HEK293 (cell line): Measurements from ENCODE around the gene GPR39.

Source experiments
- CTCF ChIA-PET: fragments of 350-600 bp; formaldehyde crosslinking; extraction: SDS; loops from one replicate; lab custom pipeline; 2021; ENCODE audit warnings: antibody characterized with exemption; lab: Yijun Ruan, JAX
- POLR2A ChIA-PET: fragments of 300-600 bp; formaldehyde crosslinking; extraction: SDS; loops from one replicate; lab custom pipeline; 2020; ENCODE audit warnings: antibody characterized with exemption, inconsistent platforms; lab: Yijun Ruan, JAX
- H3K27ac ChIP-seq: fragments of 200-500 bp; sonication (Bioruptor generic); 2 replicates; pipeline ENCODE4 v1.5.1; 2014; ENCODE audit warnings: low read depth, low read length, control low read depth, inconsistent platforms; ENCODE audit errors: extremely low read depth
- H3K36me3 ChIP-seq, 2 experiments: fragments of 200-500 bp in 1 of 2; sonication (Bioruptor generic) in 1 of 2; 1 replicate in 1 of 2; 2 replicates in 1 of 2; pipeline ENCODE4 v1.5.1; 2014 to 2017; ENCODE audit warnings: inconsistent platforms in 2 of 2, low read length in 2 of 2; ENCODE audit not compliant: control insufficient read depth in 2 of 2, insufficient read depth in 1 of 2
- H3K4me1 ChIP-seq: fragments of 200-500 bp; sonication (Bioruptor generic); 2 replicates; pipeline ENCODE4 v1.5.1; 2014; ENCODE audit warnings: mild to moderate bottlenecking, low read length, inconsistent platforms; ENCODE audit not compliant: control insufficient read depth, insufficient read depth
- H3K4me3 ChIP-seq: 2 replicates; pipeline ENCODE4 v1.5.1; 2011; ENCODE audit warnings: low read depth, mild to moderate bottlenecking, control low read depth, low read length, moderate library complexity
- H3K9me3 ChIP-seq: fragments of 200-500 bp; sonication (Bioruptor generic); 2 replicates; pipeline ENCODE4 v1.5.1; 2014; ENCODE audit warnings: low read depth, low read length, inconsistent platforms; ENCODE audit not compliant: control insufficient read depth, insufficient read depth
- CTCF ChIP-seq: fragments of 450-650 bp; formaldehyde crosslinking; IDR thresholded peaks from 2 replicates; pipeline ENCODE4 v1.5.1; 2016; ENCODE audit warnings: missing biosample characterization, missing genetic modification characterization
- EGR2 ChIP-seq: fragments of 450-650 bp; formaldehyde crosslinking; IDR thresholded peaks from 2 replicates; pipeline ENCODE4 v1.5.1; 2016; ENCODE audit warnings: low read depth, missing biosample characterization, missing genetic modification characterization
- HOXA7 ChIP-seq: sonication (generic); formaldehyde crosslinking; IDR thresholded peaks from 2 replicates; pipeline ENCODE4 v1.8.1; 2022; ENCODE audit warnings: missing genetic modification reagents, borderline replicate concordance
- KLF10 ChIP-seq: fragments of 450-650 bp; IDR thresholded peaks from 2 replicates; pipeline ENCODE4 v1.5.1; 2018; ENCODE audit warnings: missing biosample characterization, mild to moderate bottlenecking, missing genetic modification characterization
- OSR2 ChIP-seq: fragments of 450-650 bp; formaldehyde crosslinking; IDR thresholded peaks from 2 replicates; pipeline ENCODE4 v1.5.1; 2016; ENCODE audit warnings: missing biosample characterization, missing genetic modification characterization
- PRDM10 ChIP-seq: fragments of 450-650 bp; formaldehyde crosslinking; IDR thresholded peaks from 2 replicates; pipeline ENCODE4 v1.5.1; 2016; ENCODE audit warnings: missing biosample characterization, missing genetic modification characterization
- SCRT2 ChIP-seq: fragments of 450-650 bp; formaldehyde crosslinking; IDR thresholded peaks from 2 replicates; pipeline ENCODE4 v1.5.1; 2016; ENCODE audit warnings: missing biosample characterization, missing genetic modification characterization
- ZBTB21 ChIP-seq: fragments of 450-650 bp; formaldehyde crosslinking; IDR thresholded peaks from 2 replicates; pipeline ENCODE4 v1.5.1; 2017; ENCODE audit warnings: missing biosample characterization, missing genetic modification characterization
- ZFP41 ChIP-seq: fragments of 450-650 bp; formaldehyde crosslinking; IDR thresholded peaks from 2 replicates; pipeline ENCODE4 v1.5.1; 2016; ENCODE audit warnings: missing biosample characterization, missing genetic modification characterization, borderline replicate concordance
- ZNF223 ChIP-seq: fragments of 450-650 bp; formaldehyde crosslinking; IDR thresholded peaks from 2 replicates; pipeline ENCODE4 v1.5.1; 2016; ENCODE audit warnings: missing biosample characterization, missing genetic modification characterization
- ZNF280C ChIP-seq: fragments of 450-650 bp; formaldehyde crosslinking; IDR thresholded peaks from 2 replicates; pipeline ENCODE4 v1.5.1; 2016; ENCODE audit warnings: missing biosample characterization, missing genetic modification characterization
- ZNF37A ChIP-seq: fragments of 450-650 bp; IDR thresholded peaks from 2 replicates; pipeline ENCODE4 v1.5.1; 2018; ENCODE audit warnings: missing biosample characterization, missing genetic modification characterization
- ZNF433 ChIP-seq: fragments of 450-650 bp; formaldehyde crosslinking; IDR thresholded peaks from 2 replicates; pipeline ENCODE4 v1.5.1; 2016; ENCODE audit warnings: missing biosample characterization, missing genetic modification characterization, low read depth
- ZNF544 ChIP-seq: fragments of 450-650 bp; formaldehyde crosslinking; IDR thresholded peaks from 2 replicates; pipeline ENCODE4 v1.5.0; 2017; ENCODE audit warnings: missing biosample characterization, missing genetic modification characterization
- ZNF645 ChIP-seq: fragments of 450-650 bp; formaldehyde crosslinking; IDR thresholded peaks from 2 replicates; pipeline ENCODE4; 2016; ENCODE audit warnings: missing biosample characterization, missing genetic modification characterization
- ZNF792 ChIP-seq: fragments of 450-650 bp; formaldehyde crosslinking; IDR thresholded peaks from 2 replicates; pipeline ENCODE4 v1.5.1; 2016; ENCODE audit warnings: missing biosample characterization, missing genetic modification characterization
- ZNF830 ChIP-seq: fragments of 450-650 bp; IDR thresholded peaks from 2 replicates; pipeline ENCODE4 v1.5.0; 2018; ENCODE audit warnings: missing biosample characterization, missing genetic modification characterization, low read depth, mild to moderate bottlenecking, moderate library complexity
- ZSCAN16 ChIP-seq: fragments of 450-650 bp; formaldehyde crosslinking; IDR thresholded peaks from 2 replicates; pipeline ENCODE4 v1.5.1; 2016; ENCODE audit warnings: missing biosample characterization, missing genetic modification characterization
- TF ChIP-seq, protein P1 (sequence below): fragments of 450-650 bp; formaldehyde crosslinking; IDR thresholded peaks from 2 replicates; pipeline ENCODE4 v1.5.1; 2016; ENCODE audit warnings: missing biosample characterization, missing genetic modification characterization
- TF ChIP-seq, protein P2 (sequence below): fragments of 450-650 bp; formaldehyde crosslinking; IDR thresholded peaks from 2 replicates; pipeline ENCODE4 v1.5.1; 2016; ENCODE audit warnings: missing biosample characterization, missing genetic modification characterization, low read depth
- TF ChIP-seq, protein P3 (sequence below): fragments of 450-650 bp; formaldehyde crosslinking; conservative IDR thresholded peaks from 2 replicates; pipeline ENCODE4 v1.5.1; 2016; ENCODE audit warnings: low read depth, missing biosample characterization, missing genetic modification characterization

The GPR39 gene

DNA sequence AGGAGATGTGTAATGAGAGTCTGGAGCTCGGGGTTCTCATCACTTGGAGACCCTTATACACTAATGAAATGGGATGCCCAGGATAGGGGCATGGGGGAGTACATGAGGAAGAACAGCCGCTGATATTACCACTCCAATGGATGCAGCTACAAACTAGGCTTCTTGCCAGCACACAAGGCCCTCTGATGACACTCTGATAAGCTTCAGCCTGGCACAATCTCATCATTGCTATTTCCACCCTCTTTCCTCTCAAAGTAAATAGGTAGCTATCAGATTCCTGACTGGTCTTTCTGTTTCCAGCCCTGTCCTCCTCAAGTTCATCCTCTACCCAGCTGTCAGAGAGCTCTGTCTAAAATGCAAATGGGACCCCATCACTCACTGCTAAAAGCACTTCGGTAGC lies 103.0 kb downstream of the GPR39 start:
- H3K27ac ChIP-seq = no peak overlapping the region
- CTCF ChIA-PET = no interaction called here
- TF ChIP-seq OSR2 (tag by site-specific recombination) (no peak), HOXA7 (no peak), ZNF280C (tag by site-specific recombination) (no peak), ZFP41 (tag by site-specific recombination) (no peak), ZNF645 (no peak), ZNF37A (tag by site-specific recombination) (no peak), KLF10 (tag by site-specific recombination) (no peak), SCRT2 (tag by site-specific recombination) (no peak), CTCF (tag by site-specific recombination) (no peak), ZNF830 (tag by site-specific recombination) (no peak), ZNF433 (tag by site-specific recombination) (no peak), ZNF223 (tag by site-specific recombination) (no peak), EGR2 (tag by site-specific recombination) (no peak), ZBTB21 (tag by site-specific recombination) (no peak), ZNF792 (tag by site-specific recombination) (no peak)
- TF ChIP-seq, protein P1, sequence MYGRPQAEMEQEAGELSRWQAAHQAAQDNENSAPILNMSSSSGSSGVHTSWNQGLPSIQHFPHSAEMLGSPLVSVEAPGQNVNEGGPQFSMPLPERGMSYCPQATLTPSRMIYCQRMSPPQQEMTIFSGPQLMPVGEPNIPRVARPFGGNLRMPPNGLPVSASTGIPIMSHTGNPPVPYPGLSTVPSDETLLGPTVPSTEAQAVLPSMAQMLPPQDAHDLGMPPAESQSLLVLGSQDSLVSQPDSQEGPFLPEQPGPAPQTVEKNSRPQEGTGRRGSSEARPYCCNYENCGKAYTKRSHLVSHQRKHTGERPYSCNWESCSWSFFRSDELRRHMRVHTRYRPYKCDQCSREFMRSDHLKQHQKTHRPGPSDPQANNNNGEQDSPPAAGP = no peak
- TF ChIP-seq, protein P2, sequence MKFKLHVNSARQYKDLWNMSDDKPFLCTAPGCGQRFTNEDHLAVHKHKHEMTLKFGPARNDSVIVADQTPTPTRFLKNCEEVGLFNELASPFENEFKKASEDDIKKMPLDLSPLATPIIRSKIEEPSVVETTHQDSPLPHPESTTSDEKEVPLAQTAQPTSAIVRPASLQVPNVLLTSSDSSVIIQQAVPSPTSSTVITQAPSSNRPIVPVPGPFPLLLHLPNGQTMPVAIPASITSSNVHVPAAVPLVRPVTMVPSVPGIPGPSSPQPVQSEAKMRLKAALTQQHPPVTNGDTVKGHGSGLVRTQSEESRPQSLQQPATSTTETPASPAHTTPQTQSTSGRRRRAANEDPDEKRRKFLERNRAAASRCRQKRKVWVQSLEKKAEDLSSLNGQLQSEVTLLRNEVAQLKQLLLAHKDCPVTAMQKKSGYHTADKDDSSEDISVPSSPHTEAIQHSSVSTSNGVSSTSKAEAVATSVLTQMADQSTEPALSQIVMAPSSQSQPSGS (tag by site-specific recombination) = no peak
- TF ChIP-seq, all 188 proteins: peak for 0
- no peak overlapping the region for H3K4me3 ChIP-seq
- H3K4me1 ChIP-seq = no peaks in the 10 kb centered on the region
- no peaks in the 10 kb centered on the region for H3K9me3 ChIP-seq
- no peaks in the 10 kb centered on the region for H3K36me3 ChIP-seq
- POLR2A ChIA-PET = no interaction called here

GRCh38 chr2:132521341-132521740 lies 104.7 kb downstream of the GPR39 start:
- H3K27ac ChIP-seq = no peak overlapping the region
- no peaks in the 10 kb centered on the region for H3K36me3 ChIP-seq
- H3K9me3 ChIP-seq = no peaks in the 10 kb centered on the region
- no peaks in the 10 kb centered on the region for H3K4me1 ChIP-seq
- POLR2A ChIA-PET = no interaction called here
- no peak overlapping the region for H3K4me3 ChIP-seq
- CTCF ChIA-PET = no interaction called here
- no peak for TF ChIP-seq PRDM10 (tag by site-specific recombination)
- TF ChIP-seq, protein P3, sequence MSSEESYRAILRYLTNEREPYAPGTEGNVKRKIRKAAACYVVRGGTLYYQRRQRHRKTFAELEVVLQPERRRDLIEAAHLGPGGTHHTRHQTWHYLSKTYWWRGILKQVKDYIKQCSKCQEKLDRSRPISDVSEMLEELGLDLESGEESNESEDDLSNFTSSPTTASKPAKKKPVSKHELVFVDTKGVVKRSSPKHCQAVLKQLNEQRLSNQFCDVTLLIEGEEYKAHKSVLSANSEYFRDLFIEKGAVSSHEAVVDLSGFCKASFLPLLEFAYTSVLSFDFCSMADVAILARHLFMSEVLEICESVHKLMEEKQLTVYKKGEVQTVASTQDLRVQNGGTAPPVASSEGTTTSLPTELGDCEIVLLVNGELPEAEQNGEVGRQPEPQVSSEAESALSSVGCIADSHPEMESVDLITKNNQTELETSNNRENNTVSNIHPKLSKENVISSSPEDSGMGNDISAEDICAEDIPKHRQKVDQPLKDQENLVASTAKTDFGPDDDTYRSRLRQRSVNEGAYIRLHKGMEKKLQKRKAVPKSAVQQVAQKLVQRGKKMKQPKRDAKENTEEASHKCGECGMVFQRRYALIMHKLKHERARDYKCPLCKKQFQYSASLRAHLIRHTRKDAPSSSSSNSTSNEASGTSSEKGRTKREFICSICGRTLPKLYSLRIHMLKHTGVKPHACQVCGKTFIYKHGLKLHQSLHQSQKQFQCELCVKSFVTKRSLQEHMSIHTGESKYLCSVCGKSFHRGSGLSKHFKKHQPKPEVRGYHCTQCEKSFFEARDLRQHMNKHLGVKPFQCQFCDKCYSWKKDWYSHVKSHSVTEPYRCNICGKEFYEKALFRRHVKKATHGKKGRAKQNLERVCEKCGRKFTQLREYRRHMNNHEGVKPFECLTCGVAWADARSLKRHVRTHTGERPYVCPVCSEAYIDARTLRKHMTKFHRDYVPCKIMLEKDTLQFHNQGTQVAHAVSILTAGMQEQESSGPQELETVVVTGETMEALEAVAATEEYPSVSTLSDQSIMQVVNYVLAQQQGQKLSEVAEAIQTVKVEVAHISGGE (tag by site-specific recombination) = no peak
- TF ChIP-seq ZSCAN16 = no peak
- no peak for TF ChIP-seq ZNF544 (tag by site-specific recombination)
